Measurements from ENCODE around the gene REPS2.

- TF ChIP-seq CTCF (IDR thresholded peaks at IDR 0.05; ENCODE audit: low read depth, low read length, poor library complexity, severe bottlenecking) (no peak), EZH2phosphoT487 (IDR thresholded peaks at IDR 0.05; ENCODE audit: borderline replicate concordance, low read length) (no peak)
Observed at GRCh38 chrX:17160975-17161374, 214.5 kb downstream of the REPS2 start.

Data from DOHH2 (cell line).